ENCODE measurements around the gene XPO1.
A peak's percentile ranks its signal among the peaks of the same experiment; 100 is the strongest.
"Not testable (repeated sequence)": the region's sequence is repeated elsewhere in the genome, so short reads cannot be mapped to it uniquely, and the experiment has no call there.

XPO1 gene

DNA sequence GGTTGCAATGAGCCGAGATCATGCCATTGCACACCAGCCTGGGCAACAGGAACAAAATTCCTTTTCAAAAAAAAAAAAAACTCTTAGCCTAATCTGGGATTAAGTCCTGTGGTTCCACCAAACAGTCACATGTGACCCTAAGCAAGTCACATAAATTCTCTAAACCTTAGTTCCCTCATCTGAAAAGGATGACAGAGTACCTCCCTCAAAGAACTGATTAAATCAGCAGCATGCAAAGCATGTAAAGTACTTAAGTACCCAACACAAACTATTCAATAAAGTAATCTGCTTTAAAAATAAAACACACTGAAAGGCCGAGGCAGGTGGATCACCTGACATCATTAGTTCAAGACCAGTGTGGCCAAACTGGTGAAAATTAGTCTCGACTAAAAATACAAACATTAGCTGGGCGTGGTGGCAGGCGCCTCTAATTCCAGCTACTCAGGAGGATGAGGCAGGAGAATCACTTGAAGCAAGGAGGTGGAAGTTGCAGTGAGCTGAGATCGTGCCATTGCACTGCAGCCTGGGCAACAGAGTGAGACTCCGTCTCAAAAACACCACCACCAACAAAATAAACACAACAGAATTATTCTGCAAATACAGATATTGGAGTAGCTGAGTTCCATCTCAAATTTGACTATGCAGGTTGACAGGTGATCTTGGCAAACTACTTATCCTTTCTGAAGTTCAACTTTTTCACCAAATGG, 74.2 kb downstream of the XPO1 start:
- no peak for DNase-seq

GRCh38 chr2:61461404-61461803, 76.8 kb downstream of the XPO1 start:
- DNase-seq, result no peak

DNA sequence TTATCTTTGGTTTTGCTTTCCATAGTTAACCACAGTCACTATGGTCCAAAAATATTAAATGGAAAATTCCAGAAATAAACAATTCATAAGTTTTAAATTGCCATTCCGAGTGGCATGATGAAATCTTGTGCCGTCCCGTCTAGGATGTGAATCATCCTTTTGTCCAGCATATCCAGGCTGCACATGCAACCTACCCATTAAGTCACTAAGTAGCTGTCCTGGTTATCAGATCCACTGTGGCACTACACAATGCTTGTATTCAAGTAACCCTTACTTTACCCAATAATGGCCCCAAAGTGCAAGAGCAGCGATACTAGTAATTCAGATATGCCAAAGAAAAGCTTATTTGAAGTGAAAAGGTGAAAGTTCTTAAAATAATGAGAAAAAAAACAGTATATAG, 78.0 kb downstream of the XPO1 start:
- peak; percentile 25 for DNase-seq

DNA sequence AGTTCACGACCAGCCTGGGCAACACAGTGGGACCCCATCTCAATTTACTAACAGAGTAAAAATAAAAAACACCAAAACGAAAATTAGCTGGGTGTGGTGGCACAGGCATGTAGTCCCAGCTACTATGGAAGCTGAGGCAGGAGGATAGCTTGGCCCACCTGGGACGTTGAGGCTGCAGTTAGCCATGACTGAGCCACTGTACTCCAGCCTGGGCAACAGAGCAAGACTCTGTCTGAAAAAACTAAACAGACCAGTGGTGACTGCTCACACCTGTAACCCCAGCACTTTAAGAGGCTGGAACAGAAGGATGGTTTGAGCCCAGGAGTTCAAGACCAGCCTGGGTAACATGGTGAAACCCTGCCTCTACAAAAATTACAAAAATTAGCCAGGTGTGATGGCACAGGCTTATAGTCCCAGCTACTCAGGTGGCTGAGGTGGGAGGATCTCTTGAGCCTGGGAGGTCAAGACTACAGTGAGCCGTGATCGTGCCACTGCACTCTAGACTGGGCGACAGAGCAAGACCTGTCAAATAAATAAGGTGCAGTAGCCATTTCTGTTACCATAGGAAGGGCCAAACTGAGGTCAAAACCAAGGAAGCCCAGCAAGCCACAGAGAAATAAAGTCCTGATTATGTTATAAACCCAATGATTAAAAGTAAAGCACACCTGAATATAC, 81.3 kb downstream of the XPO1 start:
- DNase-seq, result no peak

DNA sequence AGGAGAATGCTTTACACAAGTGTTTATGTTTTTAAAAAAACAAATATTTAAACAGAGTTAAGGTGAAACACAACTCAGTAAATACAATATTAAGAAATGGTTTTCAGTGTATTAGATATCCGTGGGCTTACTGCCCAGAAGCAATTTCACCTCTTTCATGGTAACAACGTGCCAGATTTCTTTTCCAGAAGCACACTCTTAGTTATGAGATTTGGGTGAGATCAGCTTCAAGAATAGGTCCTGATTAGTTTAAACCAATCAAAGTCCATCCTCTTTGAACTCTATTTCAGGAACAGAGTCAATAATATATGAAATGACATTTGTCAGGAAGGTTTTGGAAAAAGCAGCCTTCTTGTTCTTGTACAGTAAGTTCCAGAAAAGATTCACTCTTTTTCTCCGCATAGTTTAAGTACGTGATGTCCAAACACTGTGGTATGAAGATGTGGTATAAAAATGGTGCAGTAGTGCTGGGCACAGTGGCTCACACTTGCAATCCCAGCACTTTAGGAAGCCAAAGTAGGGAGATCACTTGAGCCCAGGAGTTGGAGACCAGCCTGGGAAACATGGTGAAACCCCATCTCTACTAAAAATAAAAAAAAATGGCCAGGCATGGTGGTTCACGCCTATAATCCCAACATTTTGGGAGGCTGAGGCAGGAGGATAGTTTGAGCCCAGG, 81.9 kb downstream of the XPO1 start:
- DNase-seq, result no peak

GRCh38 chr2:61454972-61455371, 83.2 kb downstream of the XPO1 start:
- not testable (repeated sequence) for DNase-seq

DNA sequence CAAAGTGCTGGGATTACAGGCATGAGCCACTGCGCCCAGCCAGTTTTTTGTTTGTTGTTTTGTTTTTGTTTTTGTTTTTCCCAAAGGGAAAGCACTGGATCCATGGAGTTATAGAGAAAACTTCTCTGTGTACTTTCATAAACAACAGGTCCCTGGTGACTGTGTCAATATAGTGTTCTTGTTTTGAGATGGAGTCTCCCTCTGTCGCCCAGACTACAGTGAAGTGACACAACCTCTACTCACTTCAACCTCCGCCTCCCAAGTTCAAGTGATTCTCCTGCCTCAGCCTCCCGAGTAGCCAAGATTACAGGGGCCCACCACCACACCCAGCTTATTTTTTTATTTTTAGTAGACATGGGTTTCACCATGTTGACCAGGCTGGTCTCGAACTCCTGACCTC, 83.8 kb downstream of the XPO1 start:
- no peak for DNase-seq

GRCh38 chr2:61452392-61452791, 85.8 kb downstream of the XPO1 start:
- no peak for DNase-seq

- no peak for DNase-seq
These were observed 87.0 kb downstream of the XPO1 start for GRCh38 chr2:61451178-61451577.

GRCh38 chr2:61450144-61450543, 88.0 kb downstream of the XPO1 start:
- peak; percentile 15 for DNase-seq

DNA sequence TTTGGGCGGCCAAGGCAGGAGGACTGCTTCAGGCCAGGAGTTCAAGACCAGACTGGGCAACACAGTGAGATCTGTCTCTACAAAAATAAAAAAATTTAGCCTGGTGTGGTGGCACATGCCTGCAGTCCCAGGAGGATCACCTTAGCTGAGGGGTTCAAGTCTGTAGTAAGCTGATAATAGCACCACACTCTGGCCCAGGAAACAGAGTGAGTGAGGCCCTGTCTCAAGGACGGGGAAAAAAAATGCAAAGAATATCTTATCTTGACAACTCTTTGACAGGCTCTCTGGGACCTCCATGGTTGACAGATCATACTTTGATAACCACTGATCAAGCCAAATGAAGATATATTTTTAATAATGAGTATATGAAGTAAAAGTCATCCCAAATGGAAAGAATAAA, 89.9 kb downstream of the XPO1 start:
- DNase-seq, result no peak

GRCh38 chr2:61446971-61447370, 91.2 kb downstream of the XPO1 start:
- DNase-seq, result not testable (repeated sequence)

GRCh38 chr2:61443342-61444041, 94.7 kb downstream of the XPO1 start:
- no peak for DNase-seq

DNA sequence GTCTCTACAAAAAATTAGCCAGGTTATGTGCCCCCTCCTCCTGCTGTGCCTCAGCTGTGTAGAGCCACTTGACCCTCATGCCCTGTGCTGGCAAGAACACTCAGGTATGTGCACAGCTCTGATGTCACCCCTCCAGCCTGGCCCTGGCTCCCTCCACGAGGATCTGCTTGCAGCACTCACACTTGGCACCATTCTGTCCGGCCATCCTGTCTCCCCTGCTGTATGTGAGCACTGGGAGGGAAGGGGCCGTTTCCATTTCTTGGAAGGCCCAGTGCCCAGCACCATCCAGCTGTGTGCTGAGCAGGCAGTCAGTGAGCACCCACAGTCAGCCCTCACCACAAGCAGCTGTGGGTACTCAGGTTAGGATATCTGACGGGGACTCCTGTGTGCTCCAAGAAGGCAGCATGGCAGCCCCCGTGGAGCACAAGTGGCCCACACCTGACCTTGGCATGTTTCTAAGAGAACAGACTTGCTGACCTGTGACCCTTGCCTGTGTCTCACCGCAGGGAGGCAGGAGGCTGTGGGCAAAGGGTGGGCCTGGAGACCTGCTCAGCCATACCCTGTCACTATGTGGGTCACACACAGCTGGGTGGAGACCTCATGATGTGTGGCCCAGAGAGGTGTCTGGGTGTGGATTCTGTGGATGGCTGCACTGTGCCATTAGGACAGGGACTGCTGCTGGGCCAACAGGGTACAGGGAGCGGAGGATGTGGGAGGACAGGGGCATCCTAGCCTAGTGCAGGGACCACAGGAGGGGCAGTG, 98.7 kb downstream of the XPO1 start:
- no peak for DNase-seq

- DNase-seq, result no peak
These were observed 99.5 kb downstream of the XPO1 start for GRCh38 chr2:61438670-61439069.

DNA sequence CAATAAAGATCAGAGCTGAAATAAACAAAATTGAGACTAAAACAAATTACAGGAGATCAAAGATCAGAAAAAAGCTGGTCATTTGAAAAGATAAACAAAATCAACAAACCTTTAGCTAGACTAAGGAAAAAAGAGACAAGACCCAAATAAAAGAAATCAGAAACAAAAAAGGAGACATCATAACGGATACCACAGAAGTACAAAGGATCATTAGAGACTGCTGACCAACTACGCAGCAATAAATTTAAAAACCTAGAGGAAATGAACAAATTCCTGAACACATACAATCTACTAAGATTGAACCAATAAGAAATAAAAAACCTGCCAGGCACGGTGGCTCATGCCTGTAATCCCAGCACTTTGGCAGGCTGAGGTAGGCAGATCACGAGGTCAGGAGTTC, 101.0 kb downstream of the XPO1 start:
- DNase-seq, result no peak

DNA sequence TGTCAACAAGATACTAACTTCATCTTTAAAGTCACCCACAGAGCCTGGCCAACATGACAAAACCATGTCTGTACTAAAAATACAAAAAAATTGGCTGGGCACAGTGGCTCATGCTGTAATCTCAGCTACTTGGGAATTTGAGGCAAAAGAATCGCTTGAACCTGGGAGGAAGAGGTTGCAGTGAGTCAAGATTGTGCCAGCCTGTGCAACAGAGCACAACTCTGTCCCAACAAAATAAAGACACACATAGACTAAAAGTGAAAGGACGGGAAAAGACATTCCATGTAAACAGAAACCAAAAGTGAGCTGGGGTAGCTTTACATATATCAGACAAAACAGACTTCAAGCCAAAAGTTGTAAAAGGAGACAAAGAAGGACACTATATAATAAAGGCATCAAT, 102.1 kb downstream of the XPO1 start:
- DNase-seq, result no peak

GRCh38 chr2:61435291-61435690, 102.9 kb downstream of the XPO1 start:
- no peak for DNase-seq

GRCh38 chr2:61434314-61434713, 103.8 kb downstream of the XPO1 start:
- no peak for DNase-seq

- DNase-seq, result no peak
These were observed 104.5 kb downstream of the XPO1 start for GRCh38 chr2:61433606-61434005.

- DNase-seq, result no peak
These were observed 105.2 kb downstream of the XPO1 start for GRCh38 chr2:61432990-61433389.

DNA sequence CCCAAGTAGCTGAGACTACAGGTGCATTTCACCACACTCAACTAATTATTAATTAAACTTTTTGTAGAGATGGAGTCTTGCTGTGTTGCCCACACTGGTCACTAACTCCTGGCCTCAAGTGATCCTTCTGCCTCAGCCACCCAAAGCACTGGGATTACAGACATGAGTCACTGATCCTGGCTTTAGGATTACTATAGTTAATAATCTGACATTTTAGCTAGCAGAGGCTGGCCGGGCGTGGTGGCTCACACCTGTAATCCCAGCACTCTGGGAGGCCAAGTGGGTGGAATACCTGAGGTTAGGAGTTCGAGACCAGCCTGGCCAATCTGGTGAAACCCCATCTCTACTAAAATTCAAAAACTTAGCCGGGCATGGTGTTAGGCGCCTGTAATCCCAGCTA, 106.8 kb downstream of the XPO1 start:
- DNase-seq, result no peak

All from kidney glomerular epithelial cell (primary cell).